GM23248 (cell line): Measurements from ENCODE around the gene PPM1H. TPM values are rescaled to one million over a fixed set of nuclear protein-coding genes. Genes with fewer than 3 reads are reported as not detected.

Source experiments
- DNase-seq: peaks from one replicate; pipeline ENCODE4 v3.0.0-alpha.2; 2015
- H2AFZ ChIP-seq: fragments of 200-600 bp; sonication (generic); 2 replicates; pipeline ENCODE4 v1.6.1; 2016; ENCODE audit warnings: antibody characterized with exemption
- H3F3A ChIP-seq: fragments of 200-600 bp; sonication (generic); 2 replicates; pipeline ENCODE4 v1.6.1; 2016; ENCODE audit warnings: mild to moderate bottlenecking, antibody characterized with exemption, mixed run types; ENCODE audit not compliant: insufficient read depth
- H3K27ac ChIP-seq: fragments of 200-600 bp; sonication (generic); 2 replicates; pipeline ENCODE4 v1.5.1; 2016; ENCODE audit warnings: mild to moderate bottlenecking
- H3K27me3 ChIP-seq: fragments of 200-600 bp; sonication (generic); replicated peaks from 2 replicates; pipeline ENCODE4 v1.6.1; 2016; ENCODE audit warnings: mild to moderate bottlenecking; ENCODE audit not compliant: insufficient read depth
- H3K36me3 ChIP-seq: fragments of 200-600 bp; sonication (generic); 2 replicates; pipeline ENCODE4 v1.6.1; 2016; ENCODE audit warnings: low read depth, mild to moderate bottlenecking
- H3K4me1 ChIP-seq: fragments of 200-600 bp; sonication (generic); 2 replicates; pipeline ENCODE4 v1.6.1; 2016; ENCODE audit warnings: mild to moderate bottlenecking; ENCODE audit not compliant: insufficient read depth
- H3K4me2 ChIP-seq: fragments of 200-600 bp; sonication (generic); one replicate; pipeline ENCODE4 v1.6.1; 2016; ENCODE audit warnings: mild to moderate bottlenecking; ENCODE audit not compliant: unreplicated experiment
- H3K4me3 ChIP-seq: fragments of 200-600 bp; sonication (generic); 2 replicates; pipeline ENCODE4 v1.5.1; 2016; ENCODE audit warnings: mild to moderate bottlenecking
- H3K79me2 ChIP-seq: fragments of 200-600 bp; sonication (generic); 2 replicates; pipeline ENCODE4 v1.6.1; 2016; ENCODE audit warnings: mild to moderate bottlenecking; ENCODE audit not compliant: insufficient read depth
- H3K9ac ChIP-seq: fragments of 200-600 bp; sonication (generic); 2 replicates; pipeline ENCODE4 v1.6.1; 2016; ENCODE audit warnings: mild to moderate bottlenecking
- H3K9me2 ChIP-seq: fragments of 200-600 bp; sonication (generic); 2 replicates; pipeline ENCODE4 v1.6.1; 2016; ENCODE audit warnings: mixed run types, mild to moderate bottlenecking, moderate library complexity; ENCODE audit not compliant: insufficient read depth
- H3K9me3 ChIP-seq: fragments of 200-600 bp; sonication (generic); one replicate; pipeline ENCODE4 v1.6.1; 2017; ENCODE audit warnings: low read depth
- H4K20me1 ChIP-seq: fragments of 200-600 bp; sonication (generic); 2 replicates; pipeline ENCODE4 v1.6.0; 2016; ENCODE audit not compliant: insufficient read depth
- EZH2 ChIP-seq: fragments of 200-600 bp; sonication (generic); IDR thresholded peaks from 2 replicates; pipeline ENCODE4 v1.6.1; 2018; ENCODE audit warnings: antibody characterized with exemption, mild to moderate bottlenecking; ENCODE audit not compliant: insufficient read depth, poor library complexity, severe bottlenecking
- EZH2phosphoT487 ChIP-seq: fragments of 200-600 bp; sonication (generic); IDR thresholded peaks from 2 replicates; pipeline ENCODE4 v1.6.1; 2018; ENCODE audit warnings: antibody characterized with exemption, moderate library complexity, mild to moderate bottlenecking, low read depth; ENCODE audit not compliant: insufficient read depth
- WGBS, 2 experiments: methylation state at CpG; one replicate each; pipeline ENCODE4 v1.1.6; 2015 to 2017; ENCODE audit warnings: low lambda C conversion rate in 2 of 2, low coverage in 1 of 2; ENCODE audit errors: missing lambda C conversion rate in 2 of 2; 5-methylcytosine and 5-hydroxymethylcytosine counted together
- in situ Hi-C: fragments of 300-500 bp; cut with MboI; formaldehyde crosslinking; loops from 2 replicates; pipeline ENCODE4 v1.15.0; 2020
- polyA plus RNA-seq: library from polyadenylated mRNA; unstranded; fragments of >200 nt; fragmentation: Nextera tagmentation; extraction: Ambion mirVana; gene quantifications from 2 replicates; pipeline ENCODE4 v1.2.1, GENCODE V29; 2016
- total RNA-seq: library from RNA; depleted of rRNA; stranded (reverse); fragments of >200 nt; shearing (Covaris generic); gene quantifications from 2 replicates; pipeline ENCODE4 v1.2.3, GENCODE V29; 2014

The PPM1H gene
- total and polyA plus RNA-seq, 2 experiments from 2014 or later = 0.13 to 1.2 TPM

DNA sequence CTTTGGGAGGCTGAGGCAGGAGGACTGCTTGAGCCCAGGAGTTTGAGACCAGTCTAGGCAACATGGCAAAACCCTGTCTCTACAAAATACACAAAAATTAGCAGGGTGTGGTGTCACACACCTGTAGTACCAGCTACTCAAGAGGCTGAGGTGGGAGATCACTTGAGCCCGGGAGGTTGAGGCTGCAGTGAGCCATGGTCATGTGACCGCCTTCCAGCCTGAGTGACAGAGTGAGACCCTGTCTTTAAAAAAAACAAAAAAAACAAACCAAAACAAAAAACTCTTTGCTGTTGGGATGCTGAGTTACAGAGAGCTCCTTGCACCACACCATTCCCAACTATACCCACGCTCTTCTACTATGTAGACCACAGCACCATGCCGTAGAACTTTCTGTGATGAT is 221.2 kb downstream of the PPM1H start:
- Histone ChIP-seq H3K27me3 (no peaks in the 10 kb centered on the region), H3K9me2 (no peaks in the 10 kb centered on the region), H3K4me1 (no peaks in the 10 kb centered on the region; the same call in 1 of the 2 replicates), H3K36me3 (no peaks in the 10 kb centered on the region), H2AFZ (no peak overlapping the region), H3K9me3 (no peaks in the 10 kb centered on the region), H3F3A (no peaks in the 10 kb centered on the region), H3K79me2 (no peaks in the 10 kb centered on the region), H4K20me1 (no peaks in the 10 kb centered on the region), H3K27ac (no peak overlapping the region), H3K4me2 (no peak overlapping the region), H3K4me3 (no peak overlapping the region), H3K9ac (no peak overlapping the region)
- DNase-seq = no peak
- in situ Hi-C loops = no loop called here
- WGBS, 2 experiments = 87 to 94% methylated on average over 4 of the region's 4 CpGs
- TF ChIP-seq EZH2 = no peak
- TF ChIP-seq EZH2phosphoT487 = no peak

DNA sequence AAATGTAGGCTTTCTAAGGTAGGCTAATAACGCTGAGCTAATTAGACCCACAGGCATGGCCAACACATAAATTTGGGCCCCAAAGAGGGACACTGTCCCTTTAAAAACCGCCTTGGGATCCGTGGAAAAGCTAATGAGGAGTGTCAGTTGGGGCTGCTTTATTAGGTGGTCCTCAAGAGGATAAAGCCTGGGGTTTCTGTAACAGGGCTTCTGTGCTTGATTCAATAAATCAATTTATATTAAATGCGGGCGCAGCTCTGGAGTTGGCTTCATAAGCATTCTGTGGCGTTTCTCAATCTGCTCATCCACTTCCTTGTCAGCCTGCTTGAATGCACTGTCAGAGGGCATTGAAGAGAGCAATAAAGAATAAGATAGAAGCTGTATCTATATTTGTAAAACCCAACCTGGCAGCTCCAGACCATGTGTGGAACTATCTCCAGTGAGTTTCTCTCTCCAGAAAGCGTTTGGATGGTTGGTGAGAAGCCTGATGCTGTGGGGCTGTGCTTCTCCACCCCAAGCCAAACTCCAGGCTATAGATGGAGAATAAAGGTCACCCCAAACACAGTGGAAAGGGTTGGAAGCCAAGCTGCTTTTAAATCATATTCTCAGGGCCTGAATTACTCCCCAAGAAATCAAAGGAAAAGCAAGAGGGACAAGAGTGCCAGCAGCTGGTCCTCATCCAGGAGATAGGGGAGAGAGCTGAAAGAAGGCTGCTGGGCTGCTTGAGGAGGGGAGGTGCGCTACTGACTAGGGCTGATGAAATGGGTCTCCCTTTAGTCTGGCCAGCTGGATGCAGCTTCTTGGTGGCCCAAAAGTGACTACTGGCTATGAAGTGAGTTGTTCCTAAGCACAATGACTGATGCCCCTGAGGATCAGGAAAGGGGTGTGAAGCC is 222.0 kb downstream of the PPM1H start:
- Histone ChIP-seq H4K20me1 (no peaks in the 10 kb centered on the region), H3K27me3 (no peaks in the 10 kb centered on the region), H3F3A (no peaks in the 10 kb centered on the region), H3K79me2 (no peaks in the 10 kb centered on the region), H3K27ac (no peak overlapping the region), H3K4me1 (no peaks in the 10 kb centered on the region), H2AFZ (0 out of 2 replicates have a peak overlapping the region, but pooled peaks have one; percentile 25), H3K36me3 (no peaks in the 10 kb centered on the region), H3K9me3 (no peaks in the 10 kb centered on the region), H3K9ac (no peak overlapping the region), H3K4me2 (no peak overlapping the region), H3K9me2 (no peaks in the 10 kb centered on the region), H3K4me3 (no peak overlapping the region)
- TF ChIP-seq EZH2phosphoT487 (no peak), EZH2 (no peak)
- no peak for DNase-seq
- 73 to 80% methylated on average over 8 of the region's 8 CpGs for WGBS, 2 experiments
- in situ Hi-C loops = no loop called here

DNA sequence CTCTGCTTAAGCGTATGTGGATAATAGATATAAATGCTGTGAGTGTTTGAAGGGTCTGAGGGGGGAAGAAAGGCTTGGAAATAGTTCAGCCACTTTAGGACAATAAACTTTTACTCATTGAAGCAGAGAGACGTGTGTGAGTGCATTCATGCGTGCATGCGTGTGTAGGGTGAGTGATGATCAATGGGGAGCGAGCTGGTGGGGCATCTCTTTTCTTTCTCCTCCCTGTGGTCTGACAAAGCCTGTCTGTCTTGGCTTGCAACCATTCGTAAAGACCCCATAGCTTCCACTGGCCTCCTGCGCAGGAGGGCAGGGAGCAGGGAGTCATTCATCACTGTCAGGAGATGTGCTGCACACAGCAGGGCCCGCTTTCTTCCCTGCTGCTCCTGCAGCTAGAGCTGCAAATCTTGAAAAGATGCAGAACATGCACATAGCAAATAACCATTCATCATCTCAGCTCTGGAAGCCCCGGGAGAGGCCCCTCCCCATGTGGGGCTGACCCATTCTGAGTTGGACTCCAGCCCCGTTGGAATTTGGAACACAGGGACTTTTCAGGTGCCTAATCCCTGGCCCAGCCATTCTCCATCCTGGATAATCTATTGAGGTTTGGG is 223.2 kb downstream of the PPM1H start:
- no peaks in the 10 kb centered on the region for H3K79me2 ChIP-seq
- no peaks in the 10 kb centered on the region for H4K20me1 ChIP-seq
- H3F3A ChIP-seq = no peaks in the 10 kb centered on the region
- no peaks in the 10 kb centered on the region for H3K9me2 ChIP-seq
- H3K4me2 ChIP-seq = no peak overlapping the region
- H3K9ac ChIP-seq = no peak overlapping the region
- no peak overlapping the region for H2AFZ ChIP-seq
- H3K9me3 ChIP-seq = no peaks in the 10 kb centered on the region
- H3K27me3 ChIP-seq = no peaks in the 10 kb centered on the region
- no peaks in the 10 kb centered on the region for H3K36me3 ChIP-seq
- no peak for TF ChIP-seq EZH2phosphoT487
- TF ChIP-seq EZH2 = no peak
- no peak overlapping the region for H3K4me3 ChIP-seq
- in situ Hi-C loops = no loop called here
- no peak overlapping the region for H3K27ac ChIP-seq
- no peaks in the 10 kb centered on the region for H3K4me1 ChIP-seq
- 71 to 78% methylated on average over 10 of the region's 10 CpGs for WGBS, 2 experiments
- DNase-seq = no peak

DNA sequence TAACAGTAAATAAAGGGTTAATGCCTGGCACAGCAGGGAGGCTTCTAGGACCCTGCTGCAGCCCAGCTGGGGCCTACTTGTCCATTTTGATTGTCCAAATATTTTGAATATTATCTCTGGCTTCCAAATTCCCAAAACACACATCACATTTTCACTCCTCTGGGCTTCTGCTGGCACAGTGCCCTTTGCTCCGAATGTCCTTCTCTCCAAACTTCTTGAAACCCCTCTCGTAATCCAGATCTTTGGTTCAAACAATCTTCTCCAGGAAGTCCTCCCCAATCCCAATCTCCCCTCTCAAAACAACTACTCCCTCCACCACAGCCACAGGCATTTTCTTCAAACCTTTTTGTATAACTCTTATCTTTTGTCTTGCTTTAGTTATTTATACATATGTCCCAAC is 225.6 kb downstream of the PPM1H start:
- in situ Hi-C loops = no loop called here
- Histone ChIP-seq H3K27me3 (no peaks in the 10 kb centered on the region), H2AFZ (peak overlapping the region; percentile 31), H3K9me2 (no peaks in the 10 kb centered on the region), H3K79me2 (no peaks in the 10 kb centered on the region), H3K4me3 (no peak overlapping the region), H3K36me3 (no peaks in the 10 kb centered on the region), H3F3A (peaks cover 9% of the 10 kb centered on the region), H4K20me1 (no peaks in the 10 kb centered on the region), H3K9ac (no peak overlapping the region), H3K9me3 (no peaks in the 10 kb centered on the region), H3K27ac (no peak overlapping the region), H3K4me1 (peaks cover 10% of the 10 kb centered on the region), H3K4me2 (no peak overlapping the region)
- no peak for TF ChIP-seq EZH2phosphoT487
- no peak for TF ChIP-seq EZH2
- WGBS, 2 experiments = 56 to 60% methylated on average over 2 of the region's 2 CpGs
- no peak for DNase-seq
